Panc1 (cell line): ENCODE results near the gene NUDT3. TPM values are rescaled to one million over a fixed set of nuclear protein-coding genes. Genes with fewer than 3 reads are reported as not detected.

ENCODE experiments used
- ATAC-seq: fragments of 200-7000 bp; cut with Tn5 transposase; 2 replicates; pipeline ENCODE4 v1.9.1; 2020; ENCODE audit warnings: mild to moderate bottlenecking, moderate library complexity
- BruUV-seq: library from RNA; stranded (reverse); fragments of 400-500 nt; replicated peaks from 2 replicates; lab custom pipeline; 2021; lab: Mats Ljungman, UMichigan
- CTCF ChIA-PET: fragments of 300-600 bp; sonication (Branson Sonifier 250); formaldehyde crosslinking; loops from one replicate; lab custom pipeline; 2022; ENCODE audit warnings: antibody characterized with exemption; lab: Charles Lee
- POLR2A ChIA-PET: fragments of 300-600 bp; sonication (Branson Sonifier 250); formaldehyde crosslinking; loops from one replicate; lab custom pipeline; 2022; ENCODE audit warnings: antibody characterized with exemption; lab: Charles Lee
- DNase-seq: peaks from one replicate; pipeline ENCODE4 v3.0.0-alpha.2; 2010; ENCODE audit warnings: low read depth, low spot score
- H3K27ac ChIP-seq: 2 replicates; pipeline ENCODE4 v1.5.1; 2011; ENCODE audit warnings: mild to moderate bottlenecking, low read length, inconsistent platforms
- H3K27me3 ChIP-seq: fragments of 200-500 bp; sonication (Bioruptor generic); 2 replicates; pipeline ENCODE4 v1.6.0; 2014; ENCODE audit warnings: low read length, inconsistent platforms; ENCODE audit not compliant: control insufficient read depth, insufficient read depth
- H3K36me3 ChIP-seq: fragments of 200-500 bp; sonication (Bioruptor generic); 2 replicates; pipeline ENCODE4 v1.5.1; 2014; ENCODE audit warnings: inconsistent platforms, mild to moderate bottlenecking, low read length, moderate library complexity; ENCODE audit not compliant: control insufficient read depth, insufficient read depth
- H3K4me1 ChIP-seq: 2 replicates; pipeline ENCODE4 v1.5.1; 2011; ENCODE audit warnings: inconsistent platforms, mild to moderate bottlenecking, low read length, moderate library complexity; ENCODE audit not compliant: control insufficient read depth, insufficient read depth
- H3K4me3 ChIP-seq, 2 experiments: 2 replicates each; pipeline ENCODE4 v1.5.1; 2011 to 2012; ENCODE audit warnings: low read depth in 2 of 2, low read length in 2 of 2, mild to moderate bottlenecking in 2 of 2, inconsistent platforms in 1 of 2, moderate library complexity in 1 of 2
- H3K9me3 ChIP-seq: fragments of 200-500 bp; sonication (Bioruptor generic); 2 replicates; pipeline ENCODE4 v1.5.1; 2014; ENCODE audit warnings: low read depth, mild to moderate bottlenecking, inconsistent platforms, low read length, moderate library complexity; ENCODE audit not compliant: control insufficient read depth, insufficient read depth
- CTCF ChIP-seq: fragments of 450-650 bp; IDR thresholded peaks from 2 replicates; pipeline ENCODE4 v1.5.1; 2017; ENCODE audit warnings: mild to moderate bottlenecking
- POLR2AphosphoS5 ChIP-seq: IDR thresholded peaks from 2 replicates; pipeline ENCODE4 v1.6.1; 2012; ENCODE audit warnings: mild to moderate bottlenecking, low read depth, low read length, moderate library complexity
- REST ChIP-seq, 2 experiments: IDR thresholded peaks; 2 replicates each; pipeline ENCODE4 v1.6.1; 2011 to 2012; ENCODE audit warnings: low read depth in 2 of 2, control low read depth in 1 of 2, low read length in 1 of 2, mild to moderate bottlenecking in 1 of 2, moderate library complexity in 1 of 2; ENCODE audit not compliant: insufficient read depth in 1 of 2
- SIN3A ChIP-seq: IDR thresholded peaks from 2 replicates; pipeline ENCODE4 v1.6.1; 2012; ENCODE audit warnings: low read depth, mild to moderate bottlenecking, low read length, moderate library complexity, borderline replicate concordance; ENCODE audit not compliant: insufficient read depth
- TCF7L2 ChIP-seq: IDR thresholded peaks from 2 replicates; pipeline ENCODE4 v1.6.1; 2011; ENCODE audit warnings: mild to moderate bottlenecking, low read depth, low read length, inconsistent platforms
- in situ Hi-C: cut with HindIII; loops from 2 replicates; pipeline ENCODE4 v1.10.0; 2016; ENCODE audit warnings: low sequenced_read_pairs, low pct_unique_long_range_greater_than_20kb
- intact Hi-C: fragments of 100-400 bp; cut with micrococcal nuclease; formaldehyde crosslinking; loops from one replicate; pipeline ENCODE4 v1.10.0; 2022; ENCODE audit not compliant: unreplicated experiment
- total RNA-seq: library from RNA; stranded (reverse); gene quantifications from one replicate; pipeline ENCODE4 v1.2.1, GENCODE V29; 2021; ENCODE audit not compliant: unreplicated experiment

The NUDT3 gene
- total RNA-seq, 1 experiment from 2014 or later = 25.9 TPM

- POLR2A ChIA-PET = no interaction called here
- no peaks in the 10 kb centered on the region for H3K9me3 ChIP-seq
These were observed 43.3 kb downstream of the NUDT3 start for GRCh38 chr6:34349211-34349610.

GRCh38 chr6:34347303-34347702 lies 45.2 kb downstream of the NUDT3 start:
- no peaks in the 10 kb centered on the region for H3K9me3 ChIP-seq
- ChIA-PET POLR2A (interaction anchor here (0.7 kb wide), 1 partner anchor 122 kb away, joined by 4 read pairs; no protein-coding TSS in a partner anchor), CTCF (no interaction called here)
- peaks cover 6% of the 10 kb centered on the region; the same call in 1 of the 2 replicates for H3K4me1 ChIP-seq
- H3K4me3 ChIP-seq = no peak overlapping the region
- ATAC-seq = no peak
- intact Hi-C loops (no loop called here), in situ Hi-C loops (no loop called here)
- no peak for DNase-seq
- H3K27me3 ChIP-seq = no peaks in the 10 kb centered on the region
- no peak overlapping the region for H3K27ac ChIP-seq
- no peaks in the 10 kb centered on the region for H3K36me3 ChIP-seq
- no peak for TF ChIP-seq REST (IDR thresholded peaks at IDR 0.05; ENCODE audit: insufficient read depth in 1 of 2, low read depth in 2 of 2, low read length in 1 of 2)
- no peak for TF ChIP-seq CTCF
- TF ChIP-seq TCF7L2 = no peak
- no peak for TF ChIP-seq POLR2AphosphoS5
- no peak for TF ChIP-seq SIN3A
- BruUV-seq = no TSS peak

More at GRCh38 chr6:34349211-34349610, 43.3 kb downstream of the NUDT3 start:
- no peak overlapping the region for H3K27ac ChIP-seq
- H3K36me3 ChIP-seq = no peaks in the 10 kb centered on the region
- no TSS peak for BruUV-seq
- no peak overlapping the region for H3K4me3 ChIP-seq
- intact Hi-C loops (no loop called here), in situ Hi-C loops (no loop called here)
- H3K27me3 ChIP-seq = no peaks in the 10 kb centered on the region
- no peak for ATAC-seq
- TF ChIP-seq POLR2AphosphoS5 (no peak), TCF7L2 (no peak), SIN3A (no peak), CTCF (no peak), REST (IDR thresholded peaks at IDR 0.05; ENCODE audit: insufficient read depth in 1 of 2, low read depth in 2 of 2, low read length in 1 of 2) (no peak)
- CTCF ChIA-PET = no interaction called here
- no peak for DNase-seq
- peaks cover 6% of the 10 kb centered on the region; the same call in 1 of the 2 replicates for H3K4me1 ChIP-seq
